Measurements from ENCODE around the gene ZPLD1.

The ZPLD1 gene

DNA sequence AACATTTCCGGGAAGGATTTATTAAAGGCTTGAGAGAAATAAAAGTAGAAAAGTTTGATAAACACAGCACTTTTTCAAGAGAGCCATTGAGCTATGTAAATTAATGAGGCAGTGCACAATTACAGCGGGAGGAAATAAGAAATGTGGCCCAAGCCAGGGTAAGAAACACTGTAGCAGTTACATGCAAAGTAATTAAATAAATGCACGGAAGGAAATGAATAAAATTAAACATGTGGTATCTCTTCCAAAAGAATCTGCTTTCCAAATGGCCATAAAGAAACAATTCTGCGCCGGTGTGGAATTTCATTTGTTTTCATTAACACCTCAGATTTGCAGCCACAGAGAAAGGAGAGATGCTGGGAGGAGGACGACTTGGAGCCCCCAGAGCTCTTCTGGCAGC lies 35.3 kb downstream of the ZPLD1 start:
- no peak for DNase-seq (ENCODE audit: low spot score)

- DNase-seq (ENCODE audit: low spot score) = no peak
Measured at GRCh38 chr3:102471001-102471400, 36.2 kb downstream of the ZPLD1 start.

- no peak for DNase-seq (ENCODE audit: low spot score)
Measured at GRCh38 chr3:102471491-102471890, 36.7 kb downstream of the ZPLD1 start.

GRCh38 chr3:102473648-102474047 lies 38.8 kb downstream of the ZPLD1 start:
- no peak for DNase-seq (ENCODE audit: low spot score)

DNA sequence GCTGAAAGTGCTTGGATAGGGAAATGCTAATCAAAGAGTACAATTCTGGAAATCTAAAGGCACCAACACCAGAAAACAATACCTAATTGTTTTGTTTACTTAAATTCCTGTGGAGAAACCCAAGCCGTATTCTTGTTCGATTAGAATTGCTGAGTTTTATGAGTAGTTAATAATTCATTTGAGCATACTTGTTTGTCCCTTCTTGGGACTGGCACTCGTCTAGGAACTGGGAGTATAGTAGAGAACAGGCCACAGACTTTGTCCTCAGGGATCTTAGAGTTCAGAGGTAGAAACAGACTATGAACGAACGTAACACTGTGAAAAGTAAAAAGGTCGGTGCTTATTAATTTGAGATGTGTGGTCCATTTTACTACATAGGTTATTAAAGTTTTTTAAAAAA lies 39.4 kb downstream of the ZPLD1 start:
- DNase-seq (ENCODE audit: low spot score) = no peak

GRCh38 chr3:102476198-102476597 lies 41.4 kb downstream of the ZPLD1 start:
- DNase-seq (ENCODE audit: low spot score) = no peak

DNA sequence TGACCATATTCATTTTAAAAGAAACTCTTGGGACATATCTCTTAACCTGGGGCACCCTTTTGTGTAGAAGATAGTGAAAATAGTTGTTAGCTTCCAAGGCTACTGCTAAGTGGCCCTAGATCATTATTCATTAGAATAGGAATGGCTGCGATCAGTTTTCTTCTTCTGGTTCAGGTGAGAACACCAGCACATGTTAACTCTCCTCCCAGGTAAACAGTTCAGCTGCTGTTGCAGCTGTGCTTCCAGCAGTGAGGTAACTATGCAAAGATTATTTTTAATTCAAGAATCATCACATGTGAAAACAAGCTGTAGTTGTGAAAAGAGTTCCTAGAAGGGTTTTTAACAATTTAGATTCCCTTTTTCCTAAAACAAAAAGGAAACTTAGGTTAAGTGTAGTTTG lies 43.3 kb downstream of the ZPLD1 start:
- DNase-seq (ENCODE audit: low spot score) = no peak

- DNase-seq (ENCODE audit: low spot score) = no peak
Measured at GRCh38 chr3:102480139-102480538, 45.3 kb downstream of the ZPLD1 start.

DNA sequence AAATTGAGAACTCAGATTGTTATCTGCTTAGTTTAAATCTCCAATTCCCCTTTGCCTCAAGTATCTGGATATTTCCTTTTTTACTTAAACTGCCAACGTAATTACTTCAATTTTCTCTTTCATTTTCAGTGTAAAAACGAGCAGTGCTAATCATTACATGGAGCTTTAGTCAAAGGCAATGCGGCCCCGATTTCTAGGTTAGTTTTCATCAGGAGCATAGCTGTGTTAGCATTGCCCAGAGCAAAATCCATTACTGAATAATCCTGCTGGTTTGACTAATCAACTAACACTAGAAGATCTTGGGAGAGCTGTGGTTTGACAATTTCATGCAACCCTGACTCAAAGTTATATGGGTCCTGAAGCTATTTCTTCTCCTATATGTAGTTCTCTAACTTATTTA lies 46.2 kb downstream of the ZPLD1 start:
- DNase-seq (ENCODE audit: low spot score) = no peak

GRCh38 chr3:102483556-102483955 lies 48.7 kb downstream of the ZPLD1 start:
- no peak for DNase-seq (ENCODE audit: low spot score)

- no peak for DNase-seq (ENCODE audit: low spot score)
Measured at GRCh38 chr3:102484363-102484762, 49.5 kb downstream of the ZPLD1 start.

DNA sequence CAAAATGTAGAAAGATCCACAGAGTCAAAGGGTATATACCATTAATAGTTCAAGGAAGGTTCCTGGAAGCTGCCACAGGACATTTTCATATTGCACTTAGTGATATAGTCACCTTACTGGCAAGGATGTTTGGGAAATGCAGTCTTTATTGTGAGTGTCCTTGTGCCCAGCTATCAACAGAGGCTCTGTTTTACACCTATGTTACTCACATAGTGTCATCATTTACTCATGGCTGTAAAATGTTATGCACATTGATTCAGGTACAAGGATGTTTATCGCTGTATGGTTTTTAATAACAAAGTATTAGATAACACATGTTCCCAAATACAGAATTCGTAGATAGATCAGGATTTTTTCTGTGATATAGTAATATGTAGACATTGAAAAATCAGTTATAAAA lies 50.9 kb downstream of the ZPLD1 start:
- DNase-seq (ENCODE audit: low spot score) = no peak

DNA sequence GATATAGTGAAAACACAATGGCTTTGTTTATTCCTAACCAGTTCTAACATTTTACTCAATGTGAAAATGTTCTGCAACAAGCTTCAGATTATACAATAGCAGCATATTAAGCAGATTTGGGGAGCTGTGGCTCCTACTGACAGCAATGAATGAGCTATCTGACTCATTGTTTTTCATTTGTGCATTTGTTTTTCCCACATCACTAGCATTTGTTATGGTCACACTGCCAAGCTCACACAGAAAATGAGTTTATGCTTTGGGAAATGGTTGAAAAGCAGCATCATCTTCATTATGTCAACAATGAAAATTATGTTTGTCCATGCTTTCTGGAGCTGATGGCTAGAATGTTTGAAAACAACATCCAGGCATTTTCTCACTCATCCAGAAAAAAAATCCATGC lies 53.5 kb downstream of the ZPLD1 start:
- no peak for DNase-seq (ENCODE audit: low spot score)

- no peak for DNase-seq (ENCODE audit: low spot score)
Measured at GRCh38 chr3:102492300-102492699, 57.5 kb downstream of the ZPLD1 start.

GRCh38 chr3:102497571-102497970 lies 62.8 kb downstream of the ZPLD1 start:
- no peak for DNase-seq (ENCODE audit: low spot score)

- no peak for DNase-seq (ENCODE audit: low spot score)
Measured at GRCh38 chr3:102505542-102505941, 70.7 kb downstream of the ZPLD1 start.

GRCh38 chr3:102510663-102511062 lies 75.8 kb downstream of the ZPLD1 start:
- no peak for DNase-seq (ENCODE audit: low spot score)

DNA sequence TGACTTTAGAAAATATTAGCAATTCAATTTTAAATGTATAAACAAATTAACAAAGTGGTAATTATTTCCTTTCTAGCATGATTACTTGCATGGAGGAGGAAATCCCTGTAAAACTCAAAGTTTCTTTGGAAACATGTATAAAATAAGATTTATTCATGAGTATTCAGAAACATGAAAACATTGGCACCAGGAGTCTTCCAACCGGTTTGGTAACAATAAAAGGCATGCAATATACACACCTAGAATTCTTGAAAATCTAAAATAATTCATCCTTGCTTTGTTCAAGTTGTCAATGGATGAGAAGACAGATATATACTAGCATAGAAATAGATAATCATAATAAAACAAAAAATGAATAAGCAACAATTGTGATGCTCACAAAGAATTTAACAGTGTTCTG lies 76.4 kb downstream of the ZPLD1 start:
- no peak for DNase-seq (ENCODE audit: low spot score)

GRCh38 chr3:102511639-102512038 lies 76.8 kb downstream of the ZPLD1 start:
- DNase-seq (ENCODE audit: low spot score) = no peak

DNA sequence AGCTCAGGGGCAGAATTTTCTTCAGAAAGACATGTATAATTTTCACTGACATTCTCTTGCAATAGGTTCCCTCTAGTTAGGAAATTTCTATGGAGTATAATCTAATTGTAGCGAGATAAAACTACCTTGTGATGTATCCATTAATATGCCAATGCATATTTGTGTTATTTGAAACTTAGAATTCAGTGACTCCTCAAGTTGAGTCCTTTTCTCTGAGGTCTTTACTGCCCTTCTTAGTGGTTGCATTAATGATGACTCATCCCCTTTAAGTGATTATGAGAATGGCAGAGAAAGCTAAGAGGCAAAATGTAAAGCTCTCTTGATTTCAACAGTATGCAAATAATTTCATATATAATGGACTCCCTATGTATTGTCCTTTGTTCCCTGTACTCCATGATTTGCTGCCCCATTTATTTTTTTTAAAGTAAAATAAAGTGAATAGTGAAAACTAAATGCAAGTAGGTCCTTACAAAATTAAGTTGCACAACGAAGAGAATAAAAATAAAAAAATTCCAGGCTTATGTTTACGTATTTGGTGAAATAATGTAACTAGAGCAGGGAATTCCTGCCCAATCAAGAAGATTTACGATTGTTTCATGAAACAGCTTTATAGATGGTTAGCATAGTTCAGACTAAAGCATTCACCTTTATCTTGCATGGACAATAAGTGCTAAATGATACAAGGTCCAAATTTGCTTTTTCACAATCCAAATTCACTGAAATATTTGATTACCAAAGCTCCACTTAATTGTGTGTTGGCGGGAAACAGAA lies 78.1 kb downstream of the ZPLD1 start:
- DNase-seq (ENCODE audit: low spot score) = no peak

DNA sequence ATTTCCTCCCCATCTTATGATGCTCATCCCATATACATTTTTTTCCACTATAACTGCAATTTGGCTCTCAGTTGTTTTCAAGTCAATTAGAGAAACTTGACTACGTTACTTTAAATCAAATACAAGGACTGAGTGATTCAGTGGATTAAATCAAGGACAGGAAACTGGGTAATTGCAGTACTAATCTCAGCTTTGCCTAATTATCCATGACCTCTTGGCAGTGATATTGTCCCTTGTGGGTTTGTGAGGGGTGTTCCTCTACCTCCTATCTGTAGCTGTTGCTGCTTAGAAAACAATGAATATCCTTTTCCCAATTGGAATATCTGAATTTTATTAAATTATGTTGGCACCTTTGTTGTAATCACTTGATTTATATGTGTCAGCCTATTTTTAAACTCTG lies 79.4 kb downstream of the ZPLD1 start:
- DNase-seq (ENCODE audit: low spot score) = no peak

DNA sequence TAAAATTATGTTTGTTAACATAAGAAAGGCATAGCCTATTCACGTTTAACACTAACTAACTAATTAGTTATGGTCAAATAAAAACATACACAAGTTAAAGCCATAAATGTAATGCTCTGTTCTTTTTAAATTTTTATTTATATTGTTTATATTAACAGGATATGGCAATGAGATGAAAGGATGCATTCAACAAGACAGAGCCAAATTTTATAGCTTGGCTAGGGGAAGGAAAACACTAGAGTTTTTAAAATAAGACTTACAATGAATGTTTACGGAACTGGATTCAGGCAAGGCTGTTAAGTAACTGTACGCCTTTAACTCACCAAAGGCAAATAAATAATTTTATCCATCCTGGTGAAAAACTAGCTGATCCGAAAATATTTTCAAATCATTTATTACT lies 86.4 kb downstream of the ZPLD1 start:
- no peak for DNase-seq (ENCODE audit: low spot score)

- no peak for DNase-seq (ENCODE audit: low spot score)
Measured at GRCh38 chr3:102525624-102526023, 90.8 kb downstream of the ZPLD1 start.

DNA sequence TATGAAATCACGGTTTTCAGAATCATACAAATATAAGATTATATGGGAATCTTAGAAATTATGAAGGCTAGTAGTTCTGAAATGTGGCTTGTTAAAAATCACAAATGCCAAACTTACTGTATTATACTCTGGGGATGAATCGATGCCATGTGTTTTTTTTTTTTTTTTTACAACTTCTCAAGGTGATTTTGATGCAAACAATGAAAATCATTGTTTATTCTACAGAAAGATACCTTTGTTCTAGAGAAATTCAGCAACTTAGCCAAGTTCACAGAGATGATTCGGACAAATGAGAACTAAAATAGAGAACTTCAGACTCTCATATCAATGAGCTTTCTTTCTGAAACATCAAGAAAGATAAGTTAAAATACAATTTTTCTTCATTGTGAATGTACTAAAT lies 92.0 kb downstream of the ZPLD1 start:
- no peak for DNase-seq (ENCODE audit: low spot score)

GRCh38 chr3:102528727-102529126 lies 93.9 kb downstream of the ZPLD1 start:
- no peak for DNase-seq (ENCODE audit: low spot score)

Measured in AG08396 (cell line).